Epidermal melanocyte (primary cell): ENCODE measurements around the gene PPT2.
"Not testable (repeated sequence)": the region's sequence is repeated elsewhere in the genome, so short reads cannot be mapped to it uniquely, and the experiment has no call there.

Experiments
- DNase-seq: peaks from one replicate; pipeline ENCODE4 v3.0.0; 2011; ENCODE audit warnings: low spot score; ENCODE audit not compliant: insufficient read length

The PPT2 gene

GRCh38 chr6:32204268-32204715, 50.4 kb downstream of the PPT2 start:
- DNase-seq = no peak

- DNase-seq = no peak
Observed at GRCh38 chr6:32208996-32209395, 55.1 kb downstream of the PPT2 start.

GRCh38 chr6:32210191-32210601, 56.3 kb downstream of the PPT2 start:
- no peak for DNase-seq

- not testable (repeated sequence) for DNase-seq
Observed at GRCh38 chr6:32211432-32211831, 57.5 kb downstream of the PPT2 start.

- no peak for DNase-seq
Observed at GRCh38 chr6:32212076-32212760, 58.3 kb downstream of the PPT2 start.
